SU-DHL-6 (cell line): Measurements from ENCODE around the gene RIMBP2.

ENCODE experiments used
- H2AFZ ChIP-seq: fragments of 200-600 bp; sonication (generic); 2 replicates; pipeline ENCODE4 v1.6.1; 2014; ENCODE audit warnings: low read depth, mild to moderate bottlenecking, moderate library complexity, mixed read lengths, antibody characterized with exemption, low read length; ENCODE audit not compliant: severe bottlenecking
- H3F3A ChIP-seq: fragments of 200-600 bp; shearing (Covaris generic); 2 replicates; pipeline ENCODE4 v1.6.0; 2016; ENCODE audit warnings: antibody characterized with exemption, mild to moderate bottlenecking; ENCODE audit not compliant: insufficient read depth
- H3K27ac ChIP-seq: fragments of 200-600 bp; sonication (generic); 2 replicates; pipeline ENCODE4 v1.5.1; 2016; ENCODE audit warnings: low read depth, mild to moderate bottlenecking, low read length, moderate library complexity, mixed read lengths
- H3K27me3 ChIP-seq: fragments of 200-600 bp; sonication (generic), shearing (Covaris generic); 2 replicates; pipeline ENCODE4 v1.6.0; 2014; ENCODE audit warnings: mild to moderate bottlenecking, low read length
- H3K36me3 ChIP-seq: fragments of 200-600 bp; sonication (generic); 2 replicates; pipeline ENCODE4 v1.6.1; 2014; ENCODE audit warnings: mild to moderate bottlenecking, low read length, mixed read lengths
- H3K4me2 ChIP-seq: fragments of 300-600, 200-600 bp; shearing (Covaris generic), sonication (generic); 2 replicates; pipeline ENCODE4 v1.6.0; 2014; ENCODE audit warnings: low read length, low read depth, mild to moderate bottlenecking; ENCODE audit not compliant: poor library complexity, severe bottlenecking
- H3K4me3 ChIP-seq: fragments of 200-600 bp; sonication (generic); 2 replicates; pipeline ENCODE4 v1.5.1; 2014; ENCODE audit warnings: antibody characterized with exemption, low read length, mild to moderate bottlenecking, mixed read lengths; ENCODE audit not compliant: insufficient read depth, poor library complexity, severe bottlenecking
- H3K79me2 ChIP-seq: fragments of 200-600 bp; sonication (generic); 2 replicates; pipeline ENCODE4 v1.6.1; 2014; ENCODE audit warnings: mild to moderate bottlenecking, low read length, moderate library complexity; ENCODE audit not compliant: insufficient read depth
- H3K9ac ChIP-seq: fragments of 200-600 bp; sonication (generic); 2 replicates; pipeline ENCODE4 v1.7.0; 2014; ENCODE audit warnings: mild to moderate bottlenecking, low read length
- H3K9me2 ChIP-seq: fragments of 200-600 bp; sonication (generic); replicated peaks from 2 replicates; pipeline ENCODE4 v1.6.1; 2014; ENCODE audit warnings: low read length; ENCODE audit not compliant: insufficient read depth
- H3K9me3 ChIP-seq: fragments of 200-600 bp; sonication (generic); 2 replicates; pipeline ENCODE4 v1.6.1; 2014; ENCODE audit warnings: low read length, mixed read lengths; ENCODE audit not compliant: insufficient read depth
- H4K20me1 ChIP-seq: fragments of 200-600 bp; sonication (generic); 2 replicates; pipeline ENCODE4 v1.6.1; 2014; ENCODE audit warnings: low read depth, mild to moderate bottlenecking, antibody characterized with exemption, low read length, moderate library complexity, mixed read lengths
- EZH2phosphoT487 ChIP-seq: fragments of 200-600 bp; sonication (generic), shearing (Covaris generic); conservative IDR thresholded peaks from 2 replicates; pipeline ENCODE4 v1.6.1; 2018; ENCODE audit warnings: mild to moderate bottlenecking, antibody characterized with exemption, low read length, moderate library complexity, mixed read lengths
- TF ChIP-seq, protein P1 (sequence below): fragments of 200-600 bp; sonication (generic); IDR thresholded peaks from one replicate; pipeline ENCODE4 v1.5.1; 2017; ENCODE audit warnings: antibody characterized with exemption, mild to moderate bottlenecking, low read length, moderate library complexity; ENCODE audit not compliant: insufficient read depth, poor library complexity, severe bottlenecking

RIMBP2 gene

DNA sequence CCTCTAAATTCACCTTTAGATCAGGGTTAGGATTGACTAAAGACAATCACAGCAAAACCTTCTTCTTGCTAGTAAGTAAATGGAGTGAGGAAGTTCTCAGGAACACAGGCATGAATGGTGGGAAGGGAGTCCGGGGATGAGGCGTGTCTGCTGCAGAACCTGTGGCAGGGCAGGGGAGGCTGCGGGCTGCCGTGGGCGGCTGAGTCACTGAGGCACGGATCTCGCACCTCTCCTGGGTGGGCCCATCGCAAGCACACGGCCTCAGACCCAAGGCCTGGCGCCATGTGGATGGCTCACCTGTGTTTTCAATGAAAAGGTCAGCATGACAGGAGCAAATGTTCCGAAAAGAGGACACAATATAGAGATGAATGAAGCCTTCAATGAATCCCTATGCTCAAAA is 293.0 kb downstream of the RIMBP2 start:
- no peak overlapping the region for H2AFZ ChIP-seq
- no peaks in the 10 kb centered on the region for H3K36me3 ChIP-seq
- H3K27ac ChIP-seq, result no peak overlapping the region
- H4K20me1 ChIP-seq, result no peaks in the 10 kb centered on the region
- no peaks in the 10 kb centered on the region for H3K9me2 ChIP-seq
- TF ChIP-seq EZH2phosphoT487, result no peak
- TF ChIP-seq, protein P1, sequence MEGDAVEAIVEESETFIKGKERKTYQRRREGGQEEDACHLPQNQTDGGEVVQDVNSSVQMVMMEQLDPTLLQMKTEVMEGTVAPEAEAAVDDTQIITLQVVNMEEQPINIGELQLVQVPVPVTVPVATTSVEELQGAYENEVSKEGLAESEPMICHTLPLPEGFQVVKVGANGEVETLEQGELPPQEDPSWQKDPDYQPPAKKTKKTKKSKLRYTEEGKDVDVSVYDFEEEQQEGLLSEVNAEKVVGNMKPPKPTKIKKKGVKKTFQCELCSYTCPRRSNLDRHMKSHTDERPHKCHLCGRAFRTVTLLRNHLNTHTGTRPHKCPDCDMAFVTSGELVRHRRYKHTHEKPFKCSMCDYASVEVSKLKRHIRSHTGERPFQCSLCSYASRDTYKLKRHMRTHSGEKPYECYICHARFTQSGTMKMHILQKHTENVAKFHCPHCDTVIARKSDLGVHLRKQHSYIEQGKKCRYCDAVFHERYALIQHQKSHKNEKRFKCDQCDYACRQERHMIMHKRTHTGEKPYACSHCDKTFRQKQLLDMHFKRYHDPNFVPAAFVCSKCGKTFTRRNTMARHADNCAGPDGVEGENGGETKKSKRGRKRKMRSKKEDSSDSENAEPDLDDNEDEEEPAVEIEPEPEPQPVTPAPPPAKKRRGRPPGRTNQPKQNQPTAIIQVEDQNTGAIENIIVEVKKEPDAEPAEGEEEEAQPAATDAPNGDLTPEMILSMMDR, result no peak
- H3K27me3 ChIP-seq, result no peaks in the 10 kb centered on the region
- H3K4me2 ChIP-seq, result no peak overlapping the region
- no peak overlapping the region for H3K9ac ChIP-seq
- H3K4me3 ChIP-seq, result no peak overlapping the region
- H3F3A ChIP-seq, result no peaks in the 10 kb centered on the region
- H3K79me2 ChIP-seq, result no peaks in the 10 kb centered on the region
- H3K9me3 ChIP-seq, result no peaks in the 10 kb centered on the region

DNA sequence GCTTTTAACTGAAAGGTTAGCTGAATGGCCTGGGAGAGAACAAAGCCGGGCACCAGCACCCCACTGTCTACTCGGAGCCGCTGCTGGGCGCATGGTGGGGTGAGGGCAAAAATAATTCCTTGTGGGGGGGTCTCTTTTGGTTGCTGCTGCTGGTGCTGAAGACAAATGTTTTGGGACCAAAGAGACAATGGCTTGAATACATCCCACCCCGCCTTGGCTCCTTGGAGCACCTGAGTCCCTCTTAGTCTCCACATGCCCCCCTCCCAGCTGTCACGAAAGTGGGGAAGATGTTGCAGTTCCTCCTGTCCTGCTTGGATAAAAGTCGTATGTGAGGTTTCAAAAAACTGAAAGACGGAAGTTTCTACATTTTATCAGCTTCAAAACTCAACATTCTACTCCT is 293.4 kb downstream of the RIMBP2 start:
- TF ChIP-seq, protein P1, result no peak
- TF ChIP-seq EZH2phosphoT487, result no peak
- H3K36me3 ChIP-seq, result no peaks in the 10 kb centered on the region
- no peaks in the 10 kb centered on the region for H3K9me2 ChIP-seq
- H3K27me3 ChIP-seq, result no peaks in the 10 kb centered on the region
- no peak overlapping the region for H3K4me2 ChIP-seq
- no peaks in the 10 kb centered on the region for H3K79me2 ChIP-seq
- H3K27ac ChIP-seq, result no peak overlapping the region
- H3K9ac ChIP-seq, result no peak overlapping the region
- H2AFZ ChIP-seq, result no peak overlapping the region
- no peaks in the 10 kb centered on the region for H3F3A ChIP-seq
- no peaks in the 10 kb centered on the region for H4K20me1 ChIP-seq
- no peak overlapping the region for H3K4me3 ChIP-seq
- H3K9me3 ChIP-seq, result no peaks in the 10 kb centered on the region

DNA sequence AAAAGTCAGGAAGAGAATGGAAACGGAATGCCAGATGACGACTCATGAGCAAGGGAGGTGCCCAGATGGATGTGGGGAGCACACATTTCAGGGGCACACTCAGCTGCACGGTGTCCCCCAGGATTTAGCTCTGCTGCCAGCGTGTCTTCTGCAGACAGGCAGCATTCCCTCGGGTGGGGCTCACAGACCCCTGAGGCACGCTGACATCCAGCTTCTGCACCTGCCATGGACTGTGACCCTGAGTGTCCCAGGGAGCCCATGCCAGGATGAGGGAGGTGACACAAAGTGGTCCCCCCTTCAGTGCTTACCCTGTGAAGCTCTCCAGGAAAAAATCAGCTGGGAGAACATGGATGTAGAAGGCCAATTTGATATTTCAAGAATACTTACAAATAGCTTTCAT is 294.2 kb downstream of the RIMBP2 start:
- no peak overlapping the region for H3K4me2 ChIP-seq
- H3K4me3 ChIP-seq, result no peak overlapping the region
- TF ChIP-seq, protein P1, result no peak
- no peak for TF ChIP-seq EZH2phosphoT487
- H3K9ac ChIP-seq, result no peak overlapping the region
- no peaks in the 10 kb centered on the region for H3K9me2 ChIP-seq
- H3K27me3 ChIP-seq, result no peaks in the 10 kb centered on the region
- no peaks in the 10 kb centered on the region for H3F3A ChIP-seq
- H3K36me3 ChIP-seq, result no peaks in the 10 kb centered on the region
- no peaks in the 10 kb centered on the region for H3K9me3 ChIP-seq
- no peak overlapping the region for H2AFZ ChIP-seq
- H3K79me2 ChIP-seq, result no peaks in the 10 kb centered on the region
- H4K20me1 ChIP-seq, result no peaks in the 10 kb centered on the region
- no peak overlapping the region for H3K27ac ChIP-seq
